Activated CD4-positive, alpha-beta memory T cell treated with anti-CD3 and anti-CD28 coated beads for 36 hours (primary cell): ENCODE measurements around the gene PPP4R3B. TPM values are rescaled to one million over a fixed set of nuclear protein-coding genes. Genes with fewer than 3 reads are reported as not detected.

Experiments used
- CTCF ChIA-PET: fragments of 350-600 bp; sonication (Branson Sonifier 250); formaldehyde crosslinking; loops from one replicate; lab custom pipeline; 2021; ENCODE audit warnings: antibody characterized with exemption, inconsistent platforms; lab: Charles Lee
- POLR2A ChIA-PET: fragments of 350-600 bp; sonication (Branson Sonifier 250); formaldehyde crosslinking; loops from one replicate; lab custom pipeline; 2021; ENCODE audit warnings: antibody characterized with exemption; lab: Charles Lee
- DNase-seq: peaks from one replicate; pipeline ENCODE4 v3.0.0-alpha.2; 2020
- H3K27ac Mint-ChIP-seq: one replicate; pipeline ENCODE4 v1.8.0; 2021; ENCODE audit warnings: mixed read lengths
- H3K27me3 Mint-ChIP-seq: one replicate; pipeline ENCODE4 v1.8.0; 2021; ENCODE audit warnings: mixed read lengths
- H3K36me3 Mint-ChIP-seq: one replicate; pipeline ENCODE4 v1.8.0; 2021; ENCODE audit warnings: mixed read lengths
- H3K4me1 Mint-ChIP-seq: one replicate; pipeline ENCODE4 v1.8.0; 2021; ENCODE audit warnings: low read depth, mixed read lengths
- H3K4me3 Mint-ChIP-seq: one replicate; pipeline ENCODE4 v1.8.0; 2021; ENCODE audit warnings: mild to moderate bottlenecking, mixed read lengths
- H3K9me3 Mint-ChIP-seq: one replicate; pipeline ENCODE4 v1.8.0; 2021; ENCODE audit warnings: mixed read lengths
- intact Hi-C: fragments of 100-400 bp; cut with micrococcal nuclease; formaldehyde crosslinking; loops from one replicate; pipeline ENCODE4 v1.15.1; 2023
- total RNA-seq, 2 experiments: library from RNA; stranded (reverse); gene quantifications; one replicate each; pipeline ENCODE4 v1.2.3, GENCODE V29; 2021

PPP4R3B gene
- total RNA-seq, result 10 to 100 TPM; 62.4 to 65.1 TPM

DNA sequence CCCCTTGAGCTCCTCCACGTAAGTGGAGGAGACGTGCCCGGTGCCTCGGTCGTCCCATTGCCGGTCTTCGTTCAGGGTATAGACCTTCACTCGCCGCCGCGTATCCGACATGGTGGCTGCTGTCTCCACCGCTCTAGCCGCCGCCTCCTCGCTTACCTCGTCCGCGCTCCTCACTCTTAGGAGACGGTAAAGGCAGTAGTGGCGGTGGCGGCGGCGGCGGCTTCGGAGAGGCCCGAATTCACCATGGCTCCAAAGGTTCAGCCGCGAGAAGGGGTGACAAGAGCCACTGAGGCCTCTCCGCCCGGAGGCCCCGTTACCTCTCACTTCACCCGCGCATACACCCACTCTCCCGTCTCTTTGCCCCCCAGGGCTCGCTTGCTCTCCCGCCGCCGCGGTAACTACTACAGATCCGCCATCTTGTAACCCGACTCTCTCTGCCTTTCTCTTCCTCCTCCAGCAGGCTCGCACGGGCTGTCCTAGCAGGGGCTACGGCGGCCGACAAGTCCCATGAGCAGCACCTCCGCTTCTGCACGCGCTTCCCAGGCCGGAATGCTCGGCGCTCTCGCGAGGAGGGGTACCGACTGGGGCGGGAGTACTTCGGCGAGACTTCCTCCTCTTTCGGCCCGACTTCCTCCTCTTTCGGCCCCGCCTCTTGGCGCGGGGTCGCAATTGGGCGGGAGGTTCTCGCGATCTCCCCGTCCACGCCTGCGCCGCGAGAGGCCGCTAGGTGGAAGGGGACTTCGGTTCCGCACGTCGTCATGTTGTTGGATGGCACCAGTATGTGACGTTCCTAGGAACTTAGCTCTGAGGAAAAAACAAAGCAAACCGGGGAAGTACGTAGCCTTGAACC is at the start of gene PPP4R3B:
PPP4R3B (minus strand) TSS at position 448 of the 850 bp plus-strand sequence; CDS start at position 111, 337 bp downstream.
- intact Hi-C loops, result loop anchor here (1.0 to 10.0 kb wide), 15 partner anchors 26 to 1653 kb away; partner anchors contain the start of genes ACYP2, CFAP36, CLHC1 and EML6
- Mint-ChIP-seq H3K27me3 (no peaks in the 10 kb centered on the region), H3K27ac (no peak within 1 kb of the TSS), H3K36me3 (peaks cover 34% of the 10 kb centered on the region), H3K9me3 (no peaks in the 10 kb centered on the region), H3K4me1 (peaks cover 47% of the 10 kb centered on the region), H3K4me3 (no peak within 1 kb of the TSS)
- POLR2A ChIA-PET, result interaction anchor here (0.9 to 1.8 kb wide), 7 partner anchors 8 to 1849 kb away, joined by 3 to 6 read pairs (median 4); partner anchors contain the start of genes CFAP36, CHAC2, CLHC1 and RPS27A
- CTCF ChIA-PET, result interaction anchor here (1.2 kb wide), 1 partner anchor 20 kb away, joined by 3 read pairs; no protein-coding TSS in a partner anchor
- peak; percentile 99 for DNase-seq

DNA sequence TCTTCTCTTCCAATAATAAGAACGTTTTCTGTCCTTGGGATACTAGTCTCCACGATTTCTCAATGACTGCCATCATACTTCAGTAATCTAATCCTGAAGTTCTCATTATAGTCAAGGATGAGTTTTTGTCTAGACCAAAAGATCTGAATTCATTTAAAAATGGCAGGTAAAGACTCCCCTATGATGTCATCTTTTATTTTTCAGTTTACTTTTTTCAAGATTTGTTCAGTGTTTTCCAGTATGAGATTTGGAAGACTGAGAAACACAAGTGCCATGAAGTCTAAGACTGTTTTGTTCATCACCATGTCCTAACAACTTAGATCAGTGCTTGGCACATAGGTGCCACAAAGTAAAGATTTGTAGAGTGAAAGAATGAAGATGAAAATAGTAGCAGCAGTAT is 35.8 kb upstream of the PPP4R3B start:
- Mint-ChIP-seq H3K27ac (no peak overlapping the region), H3K4me1 (no peaks in the 10 kb centered on the region), H3K4me3 (no peak overlapping the region), H3K27me3 (no peaks in the 10 kb centered on the region), H3K36me3 (peaks cover 38% of the 10 kb centered on the region), H3K9me3 (no peaks in the 10 kb centered on the region)
- DNase-seq, result no peak
- CTCF ChIA-PET, result no interaction called here
- POLR2A ChIA-PET, result no interaction called here
- intact Hi-C loops, result no loop called here

DNA sequence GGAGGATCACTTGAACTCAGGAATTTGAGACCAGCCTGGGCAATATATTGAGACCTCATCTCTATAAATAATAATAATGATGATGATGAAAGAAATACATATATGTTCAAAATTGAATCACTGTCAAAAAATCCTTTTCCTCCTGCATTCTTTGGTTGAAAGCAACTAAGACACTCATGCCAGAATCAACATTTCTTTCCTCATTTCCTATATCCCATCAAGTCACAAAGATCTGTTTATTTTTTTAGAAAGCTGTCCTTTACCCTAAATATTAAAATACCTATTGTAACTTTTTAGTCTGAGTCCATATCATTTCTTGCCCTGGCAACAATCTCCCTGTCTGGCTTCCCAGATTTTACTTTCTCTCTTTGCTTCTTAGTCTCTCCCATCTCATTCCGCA is 31.8 kb upstream of the PPP4R3B start:
- ChIA-PET POLR2A (no interaction called here), CTCF (no interaction called here)
- no peak for DNase-seq
- H3K4me1 Mint-ChIP-seq, result no peaks in the 10 kb centered on the region
- peaks cover 27% of the 10 kb centered on the region for H3K36me3 Mint-ChIP-seq
- no peak overlapping the region for H3K4me3 Mint-ChIP-seq
- intact Hi-C loops, result no loop called here
- H3K27ac Mint-ChIP-seq, result no peak overlapping the region
- H3K27me3 Mint-ChIP-seq, result no peaks in the 10 kb centered on the region
- no peaks in the 10 kb centered on the region for H3K9me3 Mint-ChIP-seq

DNA sequence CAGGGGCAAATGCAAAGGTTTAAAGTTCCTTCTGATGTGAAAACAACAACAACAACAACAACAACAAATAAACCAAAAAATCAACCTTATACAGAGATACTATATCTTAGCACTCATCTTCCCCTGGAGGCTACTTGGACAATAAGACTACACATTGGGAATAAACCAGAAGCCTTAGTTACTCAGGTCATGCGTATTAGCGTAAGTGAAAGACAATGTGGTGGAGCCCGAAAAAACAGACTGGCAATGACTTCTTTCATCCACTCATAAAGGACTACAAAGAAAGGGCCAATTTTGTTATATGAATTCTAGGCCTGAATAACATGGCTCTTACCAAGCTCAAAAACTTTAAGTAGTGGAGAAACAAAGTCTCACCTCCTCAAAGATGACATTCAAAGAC is 19.4 kb upstream of the PPP4R3B start:
- Mint-ChIP-seq H3K27ac (no peak overlapping the region), H3K9me3 (no peaks in the 10 kb centered on the region), H3K27me3 (no peaks in the 10 kb centered on the region), H3K4me3 (no peak overlapping the region), H3K4me1 (no peaks in the 10 kb centered on the region), H3K36me3 (peaks cover 26% of the 10 kb centered on the region)
- DNase-seq, result no peak
- ChIA-PET CTCF (interaction anchor here (1.0 kb wide), 1 partner anchor 19 kb away, joined by 3 read pairs; the partner anchor contains the start of gene PPP4R3B), POLR2A (no interaction called here)
- intact Hi-C loops, result no loop called here

DNA sequence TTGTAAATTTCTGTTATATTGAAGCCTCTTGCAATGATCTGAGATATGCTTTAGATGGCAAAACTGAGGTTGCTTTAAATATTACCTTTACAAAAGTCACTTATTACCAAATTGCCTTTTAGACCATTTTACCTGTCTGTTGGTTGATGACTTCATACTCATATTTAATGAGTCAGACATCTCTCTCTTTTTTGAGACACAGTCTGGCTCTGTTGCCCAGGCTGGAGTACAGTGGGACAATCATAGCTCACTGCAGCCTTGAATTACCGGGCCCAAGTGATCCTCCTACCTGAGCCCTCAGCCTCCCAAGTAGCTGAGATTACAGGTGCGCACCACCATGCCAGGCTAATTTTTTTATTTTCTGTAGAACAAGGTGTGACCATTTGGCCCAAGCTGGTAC is 11.5 kb upstream of the PPP4R3B start:
- Mint-ChIP-seq H3K27me3 (no peaks in the 10 kb centered on the region), H3K4me3 (no peak overlapping the region), H3K36me3 (peaks cover 15% of the 10 kb centered on the region), H3K27ac (no peak overlapping the region), H3K4me1 (peaks cover 23% of the 10 kb centered on the region), H3K9me3 (no peaks in the 10 kb centered on the region)
- intact Hi-C loops, result no loop called here
- ChIA-PET POLR2A (no interaction called here), CTCF (interaction anchor here (0.6 kb wide), 1 partner anchor 1128 kb away, joined by 3 read pairs; no protein-coding TSS in a partner anchor)
- no peak for DNase-seq

- Mint-ChIP-seq H3K4me3 (no peak overlapping the region), H3K36me3 (peaks cover 15% of the 10 kb centered on the region), H3K27me3 (no peaks in the 10 kb centered on the region), H3K27ac (no peak overlapping the region), H3K4me1 (peaks cover 34% of the 10 kb centered on the region), H3K9me3 (no peaks in the 10 kb centered on the region)
- ChIA-PET POLR2A (no interaction called here), CTCF (no interaction called here)
- intact Hi-C loops, result no loop called here
- no peak for DNase-seq
Measured at GRCh38 chr2:55627915-55628314, 10.5 kb upstream of the PPP4R3B start.

DNA sequence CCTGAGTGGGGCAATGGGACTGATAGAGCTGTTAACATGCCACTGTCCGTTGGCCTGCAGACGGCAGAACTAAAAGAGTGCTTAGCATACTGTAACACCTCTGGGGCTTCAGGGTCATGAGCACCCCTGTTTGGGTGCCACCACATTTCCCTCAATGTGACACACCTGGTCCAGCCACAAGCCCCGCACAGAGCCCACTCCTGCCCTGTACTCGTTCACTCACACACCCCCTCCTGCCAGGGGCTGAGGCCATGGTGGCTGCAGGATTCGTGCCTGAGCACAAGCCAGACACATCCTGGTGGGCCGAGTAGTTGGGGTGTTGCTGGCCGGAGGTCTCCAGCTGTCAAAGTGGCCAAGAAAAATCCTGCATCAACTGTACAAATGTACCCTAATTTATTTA is 4.4 kb upstream of the PPP4R3B start:
- CTCF ChIA-PET, result no interaction called here
- DNase-seq, result no peak
- Mint-ChIP-seq H3K4me1 (peaks cover 58% of the 10 kb centered on the region), H3K4me3 (no peak overlapping the region), H3K27ac (no peak overlapping the region), H3K27me3 (no peaks in the 10 kb centered on the region), H3K9me3 (no peaks in the 10 kb centered on the region), H3K36me3 (peaks cover 20% of the 10 kb centered on the region)
- POLR2A ChIA-PET, result no interaction called here
- intact Hi-C loops, result no loop called here

DNA sequence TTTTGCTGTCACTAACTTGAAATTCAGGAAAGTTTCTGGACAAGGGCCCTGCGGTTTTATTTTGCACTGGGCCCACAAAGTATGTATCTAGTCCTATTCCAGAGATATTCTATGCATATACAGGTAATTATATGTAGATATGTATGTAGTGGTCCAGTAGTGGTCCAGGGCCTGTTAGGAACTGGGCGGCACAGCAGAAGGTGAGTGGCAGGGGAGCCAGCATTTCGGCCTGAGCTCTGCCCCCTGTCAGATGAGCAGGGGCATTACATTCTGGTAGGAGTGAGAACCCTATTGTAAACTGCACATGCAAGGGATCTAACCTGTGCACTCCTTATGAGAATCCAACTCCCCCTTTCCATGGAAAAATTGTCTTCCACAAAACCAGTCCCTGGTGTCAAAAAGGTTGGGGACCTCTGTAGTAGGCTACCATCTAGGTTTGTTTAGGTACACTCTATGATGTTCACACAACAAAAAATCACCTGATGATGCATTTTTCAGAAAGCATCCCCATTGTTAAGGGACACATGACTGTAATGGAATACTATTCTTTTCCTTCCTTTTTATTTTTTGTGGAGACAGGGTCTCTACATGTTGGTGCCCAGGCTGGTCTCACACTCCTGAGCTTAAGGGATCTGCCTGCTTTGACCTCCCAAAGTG is 2.8 kb upstream of the PPP4R3B start:
- H3K27ac Mint-ChIP-seq, result no peak overlapping the region
- intact Hi-C loops, result no loop called here
- peaks cover 50% of the 10 kb centered on the region for H3K4me1 Mint-ChIP-seq
- H3K27me3 Mint-ChIP-seq, result no peaks in the 10 kb centered on the region
- H3K9me3 Mint-ChIP-seq, result no peaks in the 10 kb centered on the region
- peak overlapping the region; percentile 54 for H3K4me3 Mint-ChIP-seq
- ChIA-PET POLR2A (no interaction called here), CTCF (interaction anchor here (0.7 to 1.0 kb wide), 2 partner anchors 101 to 327 kb away, joined by 3 to 6 read pairs; partner anchors contain the start of gene CFAP36)
- H3K36me3 Mint-ChIP-seq, result peaks cover 24% of the 10 kb centered on the region
- peak; percentile 32 for DNase-seq

DNA sequence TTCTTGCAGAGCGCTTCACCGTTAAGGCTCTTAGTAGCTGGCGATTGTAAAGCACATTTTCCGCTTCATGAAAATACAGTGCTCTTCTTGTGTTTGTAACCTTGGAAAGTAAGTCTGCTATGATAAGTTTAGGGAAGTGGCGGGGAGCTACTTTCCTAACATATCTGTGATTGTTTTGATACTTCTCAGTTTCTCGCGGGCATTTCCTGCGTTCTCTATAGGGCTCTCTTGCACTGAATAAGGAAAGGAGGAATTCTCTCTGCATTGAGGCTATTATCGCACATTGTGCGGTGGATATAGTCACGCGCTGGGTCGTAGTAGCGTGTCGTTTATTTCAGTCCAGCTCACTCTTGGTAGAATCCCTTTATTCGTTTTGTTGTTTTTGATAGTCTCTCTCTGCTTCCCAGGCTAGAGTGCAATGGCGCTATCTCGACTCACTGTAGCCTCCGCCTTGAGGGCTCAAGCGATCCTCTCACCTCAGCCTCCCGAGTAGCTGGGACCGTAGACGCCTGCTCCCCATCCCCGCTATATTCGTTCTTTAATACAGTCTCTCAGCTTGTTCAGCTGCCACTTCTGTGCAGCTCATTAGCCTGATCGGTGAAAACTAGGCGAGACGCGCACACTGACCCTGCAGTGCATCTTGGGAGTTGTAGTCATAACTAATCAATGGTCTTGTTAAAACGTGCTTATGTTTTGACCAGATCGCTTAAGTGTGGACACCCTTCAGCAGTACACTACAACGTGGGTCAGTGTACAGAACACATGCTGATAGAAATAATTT is 1.0 kb upstream of the PPP4R3B start:
- ChIA-PET CTCF (interaction anchor here (1.2 kb wide), 1 partner anchor 19 kb away, joined by 3 read pairs; no protein-coding TSS in a partner anchor), POLR2A (interaction anchor here (0.6 to 1.8 kb wide), 7 partner anchors 8 to 1851 kb away, joined by 3 to 6 read pairs (median 4); partner anchors contain the start of genes CFAP36, CHAC2, CLHC1 and RPS27A)
- H3K27me3 Mint-ChIP-seq, result no peaks in the 10 kb centered on the region
- intact Hi-C loops, result loop anchor here (5.0 to 10.0 kb wide), 5 partner anchors 36 to 1654 kb away; partner anchors contain the start of gene MTIF2
- H3K27ac Mint-ChIP-seq, result no peak overlapping the region
- peaks cover 54% of the 10 kb centered on the region for H3K4me1 Mint-ChIP-seq
- H3K4me3 Mint-ChIP-seq, result no peak overlapping the region
- peak; percentile 65 for DNase-seq
- no peaks in the 10 kb centered on the region for H3K9me3 Mint-ChIP-seq
- peaks cover 30% of the 10 kb centered on the region for H3K36me3 Mint-ChIP-seq

DNA sequence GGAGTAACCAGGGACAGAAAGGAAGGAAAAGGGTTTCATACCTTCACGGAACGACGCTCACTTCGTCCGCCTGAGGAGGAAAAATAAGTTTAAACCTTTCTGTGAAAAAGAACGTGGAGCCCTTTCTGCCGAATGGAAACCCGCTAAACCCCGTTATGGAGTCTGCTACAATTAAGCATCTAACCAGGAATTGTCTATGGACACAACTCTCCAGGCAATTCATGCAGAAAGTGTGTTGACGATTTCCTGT is 528 bp upstream of the PPP4R3B start:
- Mint-ChIP-seq H3K27me3 (no peaks in the 10 kb centered on the region), H3K36me3 (peaks cover 32% of the 10 kb centered on the region), H3K4me3 (no peak overlapping the region), H3K27ac (no peak overlapping the region), H3K9me3 (no peaks in the 10 kb centered on the region), H3K4me1 (peaks cover 51% of the 10 kb centered on the region)
- intact Hi-C loops, result loop anchor here (5.0 to 10.0 kb wide), 5 partner anchors 36 to 1653 kb away; partner anchors contain the start of gene MTIF2
- CTCF ChIA-PET, result interaction anchor here (1.2 kb wide), 1 partner anchor 20 kb away, joined by 3 read pairs; no protein-coding TSS in a partner anchor
- POLR2A ChIA-PET, result interaction anchor here (0.9 to 1.8 kb wide), 5 partner anchors 8 to 1850 kb away, joined by 3 to 6 read pairs (median 5); partner anchors contain the start of genes CFAP36 and CHAC2
- DNase-seq, result no peak

DNA sequence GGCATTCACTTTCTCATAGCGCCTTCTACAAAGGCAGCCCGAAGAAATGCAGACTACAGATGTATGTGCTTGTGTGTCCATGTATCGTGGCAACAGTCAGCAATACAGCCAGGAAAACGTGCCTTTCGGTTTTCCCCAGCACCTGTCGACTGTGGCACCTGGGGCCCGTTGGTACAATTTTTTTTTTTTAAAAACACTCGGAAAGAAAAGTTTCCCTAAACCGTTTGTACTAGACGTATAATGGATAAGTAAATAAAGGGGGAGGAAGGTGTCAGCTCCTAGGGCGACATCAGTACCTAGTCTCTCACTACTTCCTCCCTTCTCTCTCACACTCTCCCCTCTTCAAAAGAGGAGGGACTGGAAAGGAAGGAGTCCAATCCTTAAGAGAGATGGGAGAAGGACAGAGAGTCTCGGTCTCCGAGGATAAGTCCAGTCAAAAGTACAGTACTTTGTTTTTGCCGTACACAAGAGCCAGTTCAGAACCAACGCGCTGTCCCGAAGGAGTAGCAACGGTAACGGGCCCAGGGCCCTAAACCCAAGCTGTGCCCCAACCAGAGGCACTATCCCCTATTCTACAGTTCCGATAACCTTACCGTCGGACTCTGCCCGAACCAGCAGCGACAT is 759 bp downstream of the PPP4R3B start:
- intact Hi-C loops, result loop anchor here (1.0 to 10.0 kb wide), 15 partner anchors 25 to 1652 kb away; partner anchors contain the start of genes ACYP2, CFAP36, CLHC1 and EML6
- ChIA-PET POLR2A (interaction anchor here (1.0 to 1.5 kb wide), 3 partner anchors 8 to 384 kb away, joined by 3 to 4 read pairs (median 4); partner anchors contain the start of genes CFAP36, CLHC1 and RPS27A), CTCF (no interaction called here)
- Mint-ChIP-seq H3K9me3 (no peaks in the 10 kb centered on the region), H3K27ac (no peak overlapping the region), H3K27me3 (no peaks in the 10 kb centered on the region), H3K36me3 (peaks cover 34% of the 10 kb centered on the region), H3K4me1 (peaks cover 41% of the 10 kb centered on the region), H3K4me3 (no peak overlapping the region)
- DNase-seq, result peak; percentile 58
